Skin epidermis (tissue), 12 donors: ENCODE results near the gene AGTR2.
"Not testable (repeated sequence)": the region's sequence is repeated elsewhere in the genome, so short reads cannot be mapped to it uniquely, and the experiment has no call there.

Experiments used
- H3K27ac ChIP-seq, 21 experiments: fragments of 200-600 bp; sonication (generic) in 11 of 21; one replicate each; pipeline ENCODE4 v1.5.0; 2020; ENCODE audit warnings: mild to moderate bottlenecking in 3 of 21, inconsistent platforms in 2 of 21, moderate library complexity in 2 of 21
- H3K4me3 ChIP-seq, 7 experiments: fragments of 200-600 bp; sonication (generic) in 2 of 7; one replicate each; pipeline ENCODE4 v1.5.0; 2020; ENCODE audit warnings: inconsistent platforms in 2 of 7, mild to moderate bottlenecking in 2 of 7, moderate library complexity in 1 of 7

Gene AGTR2

GRCh38 chrX:116170511-116170910 lies at the start of gene AGTR2:
Gene AGTR2, plus strand, starts transcription at chrX:116170744. Its CDS starts 1,537 bp downstream, at chrX:116172281.
- no peak within 1 kb of the TSS for H3K4me3 ChIP-seq
- H3K27ac ChIP-seq = no peak within 1 kb of the TSS

DNA sequence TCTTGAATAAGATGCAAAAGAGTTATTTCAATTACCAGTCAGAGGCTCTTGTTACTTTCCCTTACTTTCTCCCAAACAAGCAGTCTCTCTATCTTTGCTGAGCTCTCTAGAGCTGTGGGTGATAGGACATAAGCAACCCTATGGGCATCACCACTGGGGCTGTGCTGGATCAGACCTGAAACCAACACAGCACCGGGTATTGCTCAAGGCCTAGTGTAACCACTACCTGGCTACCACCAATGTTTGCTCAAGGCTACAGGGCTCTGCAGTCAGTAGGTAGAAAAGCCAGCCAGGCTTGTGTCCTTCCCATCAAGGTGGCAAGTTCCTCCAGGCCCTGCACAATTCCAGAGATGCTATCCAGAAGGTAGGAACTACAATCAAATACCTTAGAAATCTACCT lies 35.3 kb upstream of the AGTR2 start:
- no peak overlapping the region for H3K4me3 ChIP-seq
- no peak overlapping the region for H3K27ac ChIP-seq

- H3K27ac ChIP-seq, H3K4me3 ChIP-seq: not testable (repeated sequence)
These were observed 29.3 kb upstream of the AGTR2 start for GRCh38 chrX:116141270-116141669.

DNA sequence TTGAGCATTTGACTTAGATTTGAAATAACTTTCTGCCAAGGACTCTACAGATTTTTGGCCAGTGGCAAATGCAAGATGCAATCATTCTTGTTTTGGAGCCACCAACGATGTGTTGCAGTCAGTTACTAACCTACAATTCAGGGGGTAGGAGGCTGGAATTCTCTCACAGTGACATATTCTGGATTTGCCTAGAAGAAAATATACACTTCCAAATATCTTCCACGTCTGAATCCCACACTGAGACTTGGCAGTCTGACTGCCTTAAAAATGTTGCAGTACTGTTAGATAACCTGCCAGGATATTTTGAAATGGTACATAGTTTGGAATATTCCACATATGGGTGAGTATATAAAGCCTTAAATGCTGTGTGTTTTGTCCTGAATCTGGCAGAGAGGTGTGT lies 27.6 kb upstream of the AGTR2 start:
- H3K27ac ChIP-seq = no peak overlapping the region
- H3K4me3 ChIP-seq = no peak overlapping the region

GRCh38 chrX:116172976-116173375 lies 2.4 kb downstream of the AGTR2 start:
- Histone ChIP-seq H3K27ac (no peak overlapping the region), H3K4me3 (no peak overlapping the region)

DNA sequence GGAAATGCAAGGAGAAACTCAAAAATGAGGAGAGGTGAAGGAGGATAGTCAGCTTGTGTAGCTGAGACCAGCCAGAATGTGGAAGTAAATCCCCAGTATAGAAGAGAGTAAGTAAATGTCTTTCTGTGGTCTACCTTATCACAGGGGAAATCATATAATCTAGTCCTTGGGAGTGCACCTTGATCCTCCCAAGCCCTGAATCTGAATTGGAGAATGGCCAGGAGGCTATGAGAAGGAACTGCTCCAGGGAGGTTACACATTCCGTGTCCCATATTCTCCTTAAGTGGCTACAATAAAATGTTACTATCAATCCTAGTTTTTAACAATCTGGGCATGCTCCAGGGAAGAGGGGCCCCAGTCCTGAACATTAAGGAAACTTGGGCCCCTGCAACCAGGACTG lies 10.8 kb downstream of the AGTR2 start:
- Histone ChIP-seq H3K27ac (no peak overlapping the region), H3K4me3 (no peak overlapping the region)

GRCh38 chrX:116185163-116185562 lies 14.6 kb downstream of the AGTR2 start:
- no peak overlapping the region for H3K27ac ChIP-seq
- no peak overlapping the region for H3K4me3 ChIP-seq

- Histone ChIP-seq H3K4me3 (no peak overlapping the region), H3K27ac (no peak overlapping the region)
These were observed 24.1 kb downstream of the AGTR2 start for GRCh38 chrX:116194649-116195048.

DNA sequence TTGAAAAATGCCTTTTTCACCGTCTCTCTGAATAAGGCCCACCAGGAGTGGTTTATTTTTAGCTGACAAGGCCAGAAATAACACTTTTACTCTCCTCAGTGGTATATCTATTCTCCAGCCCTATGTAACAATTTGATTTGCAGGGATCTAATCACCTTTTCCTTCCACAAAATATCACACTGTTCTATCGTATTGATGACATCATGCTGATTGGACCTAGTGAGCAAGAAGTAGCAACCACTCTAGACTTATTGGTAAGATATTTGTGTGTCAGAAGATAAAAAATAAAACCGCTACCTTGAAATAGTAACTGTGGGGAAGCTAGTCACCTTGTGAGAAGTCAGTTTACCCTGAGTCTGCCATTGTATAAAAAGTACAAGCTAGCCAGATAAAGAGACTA lies 27.7 kb downstream of the AGTR2 start:
- Histone ChIP-seq H3K4me3 (no peak overlapping the region), H3K27ac (no peak overlapping the region)

DNA sequence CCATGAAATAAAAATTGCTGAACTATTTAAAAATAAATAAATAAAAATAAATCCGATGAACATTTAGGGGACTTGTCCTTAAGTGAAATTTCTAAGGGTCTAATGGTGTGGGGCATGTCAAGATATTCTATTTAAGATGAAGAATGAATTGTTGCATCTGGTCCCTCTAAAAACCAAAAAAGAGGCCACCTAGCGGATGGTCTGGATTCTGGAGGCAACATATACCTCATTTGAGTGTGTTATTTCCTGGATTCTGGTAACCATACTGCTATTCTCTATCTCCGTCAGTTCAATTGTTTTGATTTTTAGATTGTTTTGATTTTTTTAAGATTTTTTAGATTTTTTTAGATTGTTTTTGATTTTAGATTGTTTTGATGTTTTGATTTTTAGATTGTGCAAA lies 28.3 kb downstream of the AGTR2 start:
- H3K27ac ChIP-seq = no peak overlapping the region
- no peak overlapping the region for H3K4me3 ChIP-seq

GRCh38 chrX:116204932-116205331 lies 34.4 kb downstream of the AGTR2 start:
- no peak overlapping the region for H3K27ac ChIP-seq

DNA sequence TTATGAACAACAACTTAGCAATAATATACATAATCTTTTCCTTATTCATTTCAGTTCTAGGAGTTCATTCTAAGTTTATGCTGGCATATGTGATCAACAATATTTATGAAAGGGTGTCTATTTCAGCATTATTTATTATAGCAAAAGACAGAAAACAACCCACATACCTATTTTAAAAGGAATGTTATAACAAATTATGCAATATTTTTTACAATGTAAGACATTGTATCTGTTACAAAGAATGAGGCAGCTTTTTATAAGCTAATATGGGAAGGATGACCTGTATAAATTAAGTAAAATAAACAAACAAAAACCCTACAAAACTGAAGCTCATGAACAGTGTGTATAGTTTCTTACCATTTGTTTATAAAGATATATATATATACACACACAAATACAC lies 42.7 kb downstream of the AGTR2 start:
- Histone ChIP-seq H3K4me3 (no peak overlapping the region), H3K27ac (no peak overlapping the region)

More at GRCh38 chrX:116204932-116205331, 34.4 kb downstream of the AGTR2 start:
- no peak overlapping the region for H3K4me3 ChIP-seq

DNA sequence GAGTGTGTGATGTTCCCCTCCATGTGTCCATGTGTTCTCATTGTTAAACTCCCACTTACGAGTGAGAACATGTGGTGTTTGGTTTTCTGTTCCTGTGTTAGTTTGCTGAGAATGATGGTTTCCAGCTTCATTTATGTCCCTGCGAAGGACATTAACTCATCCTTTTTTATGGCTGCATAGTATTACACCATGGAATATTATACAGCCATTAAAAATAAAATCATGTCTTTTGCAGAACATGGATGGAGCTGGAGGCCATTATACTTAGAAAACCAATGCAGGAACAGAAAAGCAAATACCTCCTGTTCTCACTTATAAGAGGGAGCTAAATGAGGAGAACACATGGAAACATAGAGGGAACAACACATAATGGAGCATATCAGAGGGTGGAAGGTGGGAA lies 46.5 kb downstream of the AGTR2 start:
- not testable (repeated sequence) for H3K4me3 ChIP-seq, H3K27ac ChIP-seq
